Stimulated activated CD8-positive, alpha-beta memory T cell treated with anti-CD3 and anti-CD28 coated beads, Interleukin-4, amount 100 ng/mL, for 48 hours (primary cell): ENCODE results near the gene TPSG1.
"Not testable (repeated sequence)": the region's sequence is repeated elsewhere in the genome, so short reads cannot be mapped to it uniquely, and the experiment has no call there.

ENCODE experiments used
- DNase-seq: peaks from one replicate; pipeline ENCODE4 v3.0.0-alpha.2; 2020

TPSG1 gene

DNA sequence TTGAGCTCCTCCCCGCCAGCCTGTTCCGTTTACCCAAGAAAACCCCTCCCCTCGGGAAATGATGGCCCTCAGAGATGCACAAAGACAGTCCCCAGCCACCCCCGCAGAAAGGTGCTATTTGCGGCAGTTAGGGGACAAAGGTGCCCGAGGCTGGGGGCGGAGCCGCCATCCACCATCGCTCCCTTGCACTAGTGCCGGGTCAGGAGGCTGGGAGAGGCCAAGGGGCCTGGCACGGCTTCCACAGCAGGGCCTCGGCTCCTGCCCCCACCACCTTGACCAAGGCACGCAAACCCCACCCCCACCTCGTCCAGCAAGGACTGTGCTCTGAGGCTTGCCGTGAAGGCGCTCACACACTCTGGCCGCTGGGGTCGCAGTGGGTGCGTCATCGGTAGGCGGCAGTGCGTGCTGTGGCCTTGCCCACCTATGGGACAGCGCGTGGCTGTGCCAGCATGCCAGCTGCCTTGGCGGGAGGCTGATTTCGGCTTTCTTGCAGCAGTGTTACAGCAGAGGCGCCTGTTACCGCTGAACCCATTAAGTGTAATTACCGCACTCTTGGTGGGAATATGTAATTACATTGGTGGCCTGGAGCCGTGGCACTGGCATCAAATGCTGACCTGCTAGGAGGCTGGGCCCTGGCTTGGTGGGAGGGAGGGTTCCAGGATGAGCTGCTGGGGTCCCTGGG, 31.8 kb downstream of the TPSG1 start:
- DNase-seq = no peak

DNA sequence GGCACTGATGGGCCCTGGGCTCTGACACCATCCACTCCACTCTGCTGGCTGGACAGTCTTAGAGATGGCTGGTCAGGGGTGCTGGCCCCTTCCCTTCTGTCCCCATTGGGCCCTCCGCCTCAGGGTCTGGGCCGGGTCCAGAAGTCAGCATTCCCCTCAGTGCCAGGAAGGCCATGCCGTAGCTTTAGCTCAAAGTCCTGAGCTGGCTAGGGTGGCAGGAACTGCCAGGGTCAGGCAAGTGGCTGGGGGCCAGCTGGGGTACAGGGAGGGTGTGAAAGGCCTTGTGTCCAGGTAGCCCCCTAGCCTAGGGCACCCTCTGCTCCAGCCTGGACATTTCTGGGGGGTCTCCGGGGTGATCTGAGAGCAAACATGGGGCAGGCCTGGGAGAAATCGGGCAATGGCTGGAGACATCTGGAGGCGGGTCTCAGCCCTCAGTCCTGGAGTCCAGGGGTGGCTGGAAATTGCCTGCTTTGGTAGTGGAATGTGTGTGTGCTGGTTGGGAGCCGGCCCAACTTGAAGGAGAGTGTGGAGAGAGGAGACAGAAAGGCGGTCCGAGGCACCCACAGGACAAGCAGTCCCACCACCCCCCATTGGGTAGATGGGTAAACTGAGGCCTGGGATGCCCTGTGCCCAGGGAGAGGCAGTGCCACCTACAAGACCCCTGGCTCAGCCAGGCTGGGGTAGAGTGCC, 32.5 kb downstream of the TPSG1 start:
- no peak for DNase-seq

DNA sequence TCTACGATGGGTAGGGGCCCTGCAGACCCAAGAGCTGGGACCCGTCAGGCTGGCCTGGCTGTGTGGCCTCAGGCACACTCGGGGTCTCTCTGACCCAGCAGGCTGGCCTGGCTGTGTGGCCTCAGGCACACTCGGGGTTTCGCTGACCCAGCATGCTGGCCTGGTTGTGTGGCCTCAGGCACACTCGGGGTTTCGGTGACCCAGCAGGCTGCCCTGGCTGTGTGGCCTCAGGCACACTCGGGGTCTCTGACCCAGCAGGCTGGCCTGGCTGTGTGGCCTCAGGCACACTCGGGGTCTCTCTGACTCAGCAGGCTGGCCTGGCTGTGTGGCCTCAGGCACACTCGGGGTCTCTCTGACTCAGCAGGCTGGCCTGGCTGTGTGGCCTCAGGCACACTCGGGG, 34.3 kb downstream of the TPSG1 start:
- DNase-seq = not testable (repeated sequence)

DNA sequence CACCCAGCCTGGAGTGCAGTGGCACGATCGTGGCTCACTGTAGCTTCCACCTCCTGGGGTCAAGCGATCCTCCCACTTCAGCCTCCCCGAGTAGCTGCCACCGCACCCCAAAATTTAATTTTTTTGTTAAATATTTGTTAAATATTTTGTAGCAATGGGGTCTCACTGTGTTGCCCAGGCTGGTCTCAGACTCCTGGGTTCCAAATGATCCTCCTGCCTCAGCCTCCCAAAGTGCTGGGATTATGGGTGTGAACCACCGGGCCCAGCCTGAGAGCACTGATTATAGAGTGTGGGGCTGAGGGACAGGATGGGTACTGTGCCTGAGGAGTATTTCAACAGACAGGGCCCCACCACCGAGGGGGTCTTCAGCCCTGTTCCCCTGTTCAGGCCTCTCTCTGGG, 35.6 kb downstream of the TPSG1 start:
- no peak for DNase-seq

DNA sequence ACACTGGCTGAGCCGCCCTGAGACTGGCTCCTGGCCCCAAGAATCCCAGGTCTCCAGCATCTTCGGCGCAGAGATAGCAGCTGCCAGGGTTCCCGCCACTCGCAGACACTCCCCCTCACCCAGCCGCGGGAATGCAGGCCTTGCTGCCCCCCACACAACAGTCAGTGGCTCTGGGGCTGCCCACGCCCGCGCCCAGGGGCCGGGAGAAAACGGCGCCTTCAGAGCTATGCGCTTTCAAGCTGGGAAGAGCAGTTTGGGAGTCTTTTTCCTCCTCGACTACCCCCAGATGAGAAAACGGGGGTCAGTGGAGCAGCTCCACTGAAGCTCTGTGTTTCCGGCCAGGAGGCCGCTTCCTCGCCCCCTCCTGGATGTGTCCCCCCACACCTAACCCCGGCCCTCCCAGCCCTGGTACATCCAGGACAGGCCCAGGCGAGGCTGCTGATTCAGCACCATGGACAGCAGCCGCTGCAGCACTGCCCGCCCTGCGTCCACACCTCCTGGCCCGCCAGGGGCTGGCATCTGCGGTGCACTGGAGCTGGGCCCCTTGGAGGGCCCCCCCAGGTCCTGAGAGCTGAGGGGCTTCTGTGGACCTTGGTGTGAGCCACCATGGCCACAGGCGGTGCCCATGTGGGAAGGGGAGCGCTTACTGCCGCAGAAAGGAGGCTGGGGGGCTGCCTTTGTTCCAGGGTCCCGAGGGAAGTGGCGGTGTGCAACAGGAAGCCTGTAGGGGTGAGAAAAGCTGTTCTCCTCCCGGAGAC, 36.5 kb downstream of the TPSG1 start:
- DNase-seq = peak; percentile 63

DNA sequence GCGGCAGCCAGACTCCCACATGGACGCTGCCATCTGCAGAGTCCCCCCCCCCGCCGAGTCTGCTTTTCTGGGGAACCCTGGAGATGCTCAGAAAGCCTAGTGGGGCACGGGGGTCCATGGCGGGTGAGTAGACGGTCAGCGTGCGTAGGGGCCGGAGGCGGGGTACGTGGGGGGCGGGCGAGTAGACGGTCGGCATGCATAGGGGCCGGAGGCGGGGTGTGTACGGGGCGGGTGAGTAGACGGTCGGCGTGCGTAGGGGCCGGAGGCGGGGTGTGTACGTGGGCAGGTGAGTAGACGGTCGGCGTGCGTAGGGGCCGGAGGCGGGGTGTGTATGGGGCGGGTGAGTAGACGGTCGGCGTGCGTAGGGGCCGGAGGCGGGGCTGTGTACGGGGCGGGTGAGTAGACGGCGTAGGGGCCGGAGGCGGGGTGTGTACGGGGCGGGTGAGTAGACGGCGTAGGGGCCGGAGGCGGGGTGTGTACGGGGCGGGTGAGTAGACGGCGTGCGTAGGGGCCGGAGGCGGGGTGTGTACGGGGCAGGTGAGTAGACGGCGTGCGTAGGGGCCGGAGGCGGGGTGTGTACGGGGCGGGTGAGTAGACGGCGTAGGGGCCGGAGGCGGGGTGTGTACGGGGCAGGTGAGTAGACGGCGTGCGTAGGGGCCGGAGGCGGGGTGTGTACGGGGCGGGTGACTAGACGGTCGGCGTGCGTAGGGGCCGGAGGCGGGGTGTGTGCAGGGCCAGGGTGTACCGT, 39.4 kb downstream of the TPSG1 start:
- not testable (repeated sequence) for DNase-seq

DNA sequence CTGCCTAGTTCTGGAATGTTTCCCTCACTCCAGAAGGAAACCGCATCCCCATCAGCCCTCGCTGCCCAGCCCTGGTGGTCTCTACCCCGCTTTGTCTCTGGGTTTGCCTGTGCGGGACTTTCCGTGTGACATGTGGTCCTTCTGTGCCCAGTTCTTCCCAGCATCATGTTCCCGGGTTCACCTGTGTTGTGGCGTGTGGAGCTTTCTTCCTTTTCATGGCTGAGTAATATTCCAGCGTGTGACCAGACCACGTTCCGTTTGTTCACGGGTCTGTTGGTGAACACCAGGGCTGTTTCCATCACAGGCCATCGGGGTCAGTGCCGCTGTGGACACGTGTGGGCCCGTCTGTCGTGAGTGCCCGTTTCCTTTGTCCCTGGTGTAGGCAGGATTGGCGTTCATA, 40.1 kb downstream of the TPSG1 start:
- no peak for DNase-seq

DNA sequence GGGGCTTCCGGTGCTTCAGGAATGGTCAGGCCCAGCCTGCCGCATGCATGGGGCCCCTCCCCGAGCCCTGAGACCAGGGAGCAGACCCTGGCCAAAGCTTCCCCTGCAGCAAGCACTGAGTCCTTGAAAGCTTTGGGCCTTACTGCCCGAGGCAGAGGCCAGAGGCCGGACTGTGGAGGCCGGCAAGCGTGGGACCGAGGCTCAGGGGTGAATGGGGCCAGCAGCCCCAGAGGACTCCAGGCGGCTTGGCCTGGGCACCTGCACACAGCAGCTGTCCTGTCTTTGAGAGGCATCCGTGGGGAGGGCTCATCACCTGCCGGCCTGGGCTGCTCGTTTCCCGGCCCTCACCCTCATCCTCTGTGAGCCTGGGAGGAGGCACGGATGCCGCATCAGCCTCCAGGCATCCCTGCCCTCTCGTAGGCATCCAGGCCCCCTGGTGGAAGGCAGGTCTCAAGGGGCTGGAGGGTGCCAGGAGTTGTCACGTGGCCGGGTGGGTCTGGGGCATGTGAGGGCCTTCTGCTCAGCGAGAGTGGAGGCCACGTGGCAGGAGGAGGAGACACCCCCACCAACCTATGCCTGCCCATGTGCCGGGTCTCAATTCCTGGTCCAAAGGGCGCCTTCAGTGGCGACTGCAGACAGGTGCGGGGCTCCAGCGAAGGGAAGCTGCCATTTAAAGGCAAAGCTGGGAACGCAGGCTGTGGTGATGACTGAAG, 40.8 kb downstream of the TPSG1 start:
- no peak for DNase-seq

DNA sequence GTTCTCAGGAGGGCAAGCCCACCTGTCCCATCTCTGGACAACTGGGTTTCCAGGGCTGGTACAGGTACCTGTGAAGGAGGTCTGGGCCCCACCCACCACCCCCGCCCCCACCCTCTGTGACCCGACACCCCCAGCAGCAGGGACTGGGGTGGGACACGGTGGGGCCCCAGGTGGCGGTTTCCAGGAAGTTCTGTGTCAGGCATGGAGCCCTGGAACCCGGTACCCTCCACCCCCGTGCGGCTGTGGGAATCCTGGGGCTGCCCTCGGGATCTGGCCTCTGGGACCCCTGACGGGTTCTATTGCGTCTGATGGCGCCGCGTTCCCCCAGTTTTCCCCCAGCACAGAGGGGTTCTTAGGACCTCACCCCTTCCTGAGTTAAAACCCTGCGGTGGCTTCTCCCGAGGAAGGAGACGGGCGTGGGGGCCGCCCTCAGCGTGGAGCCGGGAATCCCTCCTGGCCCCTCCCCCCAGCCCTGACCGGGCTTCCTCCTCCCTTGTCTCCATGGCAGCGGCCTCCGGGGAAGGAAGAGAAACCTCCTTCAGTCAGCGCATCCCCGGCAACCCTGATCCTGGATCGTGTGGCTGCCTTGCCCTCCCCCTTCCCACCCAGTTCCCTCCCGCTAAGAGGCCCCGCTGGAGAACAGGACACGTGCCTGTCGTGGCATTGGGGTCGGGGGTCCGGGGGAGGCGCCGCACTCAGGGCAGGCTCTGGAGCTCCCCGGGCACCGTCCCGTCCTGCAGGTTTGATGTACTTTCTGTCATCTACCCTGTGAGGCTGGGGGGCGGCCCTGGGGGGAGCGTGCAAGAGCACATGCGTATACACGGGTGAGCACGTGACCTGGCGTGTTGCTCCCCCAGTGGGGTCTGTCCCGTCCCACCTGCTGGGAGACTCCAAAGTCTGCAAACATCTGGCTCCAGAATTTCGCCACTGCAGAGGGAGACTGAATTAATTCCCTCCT, 41.8 kb downstream of the TPSG1 start:
- DNase-seq = no peak

DNA sequence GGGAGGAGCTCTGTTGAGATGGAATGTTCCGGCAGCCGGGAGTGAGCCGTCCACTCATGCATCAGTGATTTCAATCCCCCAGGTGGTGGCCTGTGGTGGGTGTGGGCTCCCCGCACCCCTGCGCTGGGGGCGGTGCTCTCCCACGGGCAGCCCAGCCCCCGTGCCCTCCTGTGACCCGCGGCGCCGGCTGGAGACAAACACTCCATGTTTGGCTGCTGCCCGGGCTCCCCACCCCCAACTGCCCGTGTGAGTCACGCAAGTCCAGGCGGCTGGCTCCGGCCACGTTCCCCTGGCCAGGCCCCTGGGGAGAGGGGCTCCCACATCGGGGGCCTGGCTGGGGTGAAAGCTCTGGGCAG, 42.8 kb downstream of the TPSG1 start:
- no peak for DNase-seq

DNA sequence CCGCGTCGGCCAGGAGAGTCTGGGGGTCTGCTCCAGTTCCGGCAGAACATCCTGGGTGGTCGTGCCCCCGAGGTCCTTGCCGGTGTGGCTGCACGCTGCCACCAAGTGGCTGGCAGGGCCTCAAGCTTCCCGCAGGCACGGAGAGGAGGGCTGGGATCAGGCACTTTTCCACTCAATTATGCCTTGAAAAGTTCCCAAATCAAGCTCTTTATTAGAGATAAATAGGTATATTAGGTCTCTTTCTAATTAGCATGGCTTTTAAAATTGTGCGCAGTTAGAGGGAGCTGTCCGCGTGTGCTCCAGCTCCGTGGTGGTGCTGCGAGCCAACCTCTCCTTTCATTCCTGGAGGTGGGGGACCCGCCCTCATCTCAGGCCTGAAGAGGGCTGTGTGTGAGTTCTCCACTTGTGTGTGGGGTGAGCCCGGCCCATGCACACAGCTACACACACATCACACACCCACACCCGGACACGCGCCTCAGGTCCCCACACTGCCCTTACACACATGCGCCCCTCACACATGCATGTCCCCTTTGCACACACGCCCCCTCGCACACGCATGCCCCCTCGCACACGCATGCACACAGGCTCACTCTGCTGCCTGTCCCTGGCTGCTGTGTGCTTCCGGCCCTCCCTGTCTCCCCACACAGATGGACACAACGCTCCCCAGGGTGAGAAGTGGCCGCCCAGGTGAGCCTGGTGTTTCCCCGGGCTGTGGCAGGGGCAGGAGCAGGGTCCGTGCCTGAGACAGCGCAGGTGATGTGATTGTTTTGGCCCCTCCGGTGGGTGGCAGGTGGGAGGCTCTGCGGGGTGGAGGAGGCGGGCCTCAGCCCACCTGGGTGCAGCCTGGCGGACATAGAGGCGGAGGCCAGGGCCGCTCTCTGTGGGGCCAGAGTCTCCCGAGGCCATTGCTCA, 43.4 kb downstream of the TPSG1 start:
- DNase-seq = no peak

DNA sequence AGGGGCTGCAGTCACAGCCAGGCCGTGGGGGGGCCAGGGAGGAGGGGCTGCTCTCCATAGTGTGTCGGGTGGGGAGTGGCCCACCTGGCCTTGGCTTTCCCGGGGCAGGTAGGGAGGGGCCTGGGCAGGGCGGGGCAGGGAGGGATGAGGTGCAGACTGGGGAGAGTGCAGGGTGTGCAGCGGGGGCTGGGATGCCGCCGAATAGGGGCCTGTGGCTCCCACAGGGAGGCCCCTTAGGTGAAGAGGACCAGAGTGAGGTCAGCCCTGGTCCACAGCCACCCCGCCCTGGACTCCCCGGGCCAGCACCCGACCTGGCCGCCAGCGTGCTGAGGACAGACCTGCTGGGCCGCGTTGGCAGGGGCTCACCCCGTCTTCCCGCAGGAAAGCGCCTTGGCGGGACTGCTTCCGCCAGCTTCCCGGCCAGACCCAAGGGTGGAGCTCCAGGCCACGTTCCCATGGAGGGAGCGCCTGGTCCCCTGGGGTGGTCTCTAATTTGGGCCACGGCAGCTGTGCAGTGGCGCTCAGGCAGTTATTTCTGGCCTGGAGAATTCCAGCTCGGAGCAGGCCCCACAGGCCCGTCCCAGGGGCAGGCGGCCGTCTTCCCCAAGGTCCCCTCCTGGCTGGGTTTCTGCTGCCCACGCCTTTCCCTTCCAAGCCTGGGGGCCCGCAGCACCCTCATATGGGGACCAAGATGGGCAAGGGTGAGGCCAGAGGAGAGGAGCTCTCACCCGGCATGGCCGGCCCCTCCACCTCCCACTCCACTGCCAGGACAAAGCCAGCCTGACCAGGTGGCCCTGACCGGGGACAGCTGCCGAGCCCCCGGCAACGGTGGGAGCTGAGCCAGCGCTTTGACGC, 44.3 kb downstream of the TPSG1 start:
- DNase-seq = no peak

DNA sequence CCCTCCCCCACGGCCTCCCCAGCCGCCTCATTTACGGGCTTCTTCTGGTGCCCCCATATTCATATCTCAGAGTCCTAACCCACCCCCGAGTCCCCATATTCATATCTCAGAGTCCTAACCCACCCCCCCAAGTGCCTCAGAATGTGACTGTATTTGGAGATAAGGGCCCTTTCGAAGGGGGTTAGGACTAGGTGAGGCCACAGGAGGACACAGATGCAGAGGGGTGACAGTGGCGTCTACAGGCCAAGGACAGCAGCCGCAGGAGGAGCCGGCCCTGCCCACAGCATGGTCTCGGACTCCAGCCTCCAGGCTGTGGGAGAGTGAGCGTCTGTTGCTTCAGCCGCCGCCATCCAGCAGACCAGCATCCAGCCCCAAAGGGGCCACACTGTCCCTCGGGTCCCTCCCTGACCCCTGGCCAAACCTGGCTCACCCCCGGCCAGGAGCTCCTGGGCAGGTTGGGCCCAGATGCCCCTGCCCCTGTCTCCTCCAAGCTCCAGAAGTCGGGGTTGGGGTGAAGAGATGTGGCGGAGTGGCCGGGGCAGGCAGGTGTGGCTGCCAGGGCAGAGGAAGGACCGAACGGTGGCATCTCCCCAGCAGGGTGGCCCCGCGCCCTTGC, 46.7 kb downstream of the TPSG1 start:
- DNase-seq = no peak

DNA sequence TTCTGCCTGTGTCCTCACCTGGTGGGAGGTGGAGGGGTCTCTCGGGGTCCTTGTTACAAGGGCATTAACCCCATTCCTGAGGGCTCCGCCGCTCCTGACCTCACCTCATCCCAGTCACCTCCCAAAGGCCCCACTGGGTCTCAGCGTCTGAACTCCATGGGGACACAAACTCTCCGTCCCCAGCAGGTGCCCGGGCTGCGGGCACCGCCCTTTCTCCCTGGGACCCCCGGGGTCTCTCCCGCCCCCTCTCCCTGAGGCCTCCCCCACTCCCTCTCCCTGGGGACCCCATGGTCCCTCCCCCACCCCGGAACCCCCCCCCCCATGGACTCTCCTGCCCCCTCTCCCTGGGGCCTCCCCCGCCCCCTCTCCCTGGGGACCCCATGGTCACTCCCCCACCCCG, 47.3 kb downstream of the TPSG1 start:
- DNase-seq = no peak

DNA sequence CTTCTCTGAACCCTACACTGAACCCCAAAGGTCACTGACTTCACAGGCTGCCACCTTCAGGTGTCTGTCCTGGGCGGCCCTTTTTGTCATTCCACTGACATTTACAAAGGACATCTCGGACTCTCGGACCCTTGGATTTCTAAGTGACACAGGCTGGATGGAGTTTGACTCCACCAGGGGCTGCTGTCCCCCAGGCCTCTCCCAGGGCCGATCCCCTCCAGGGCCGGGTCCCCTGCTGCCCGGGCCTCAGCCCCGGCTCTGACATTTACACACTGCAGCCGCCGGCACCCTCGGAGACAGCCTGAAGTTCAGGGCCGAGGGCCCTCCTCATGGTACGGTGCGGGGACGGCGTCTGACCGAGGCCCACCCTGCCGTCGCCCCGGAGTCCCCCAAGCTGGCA, 48.0 kb downstream of the TPSG1 start:
- DNase-seq = no peak

DNA sequence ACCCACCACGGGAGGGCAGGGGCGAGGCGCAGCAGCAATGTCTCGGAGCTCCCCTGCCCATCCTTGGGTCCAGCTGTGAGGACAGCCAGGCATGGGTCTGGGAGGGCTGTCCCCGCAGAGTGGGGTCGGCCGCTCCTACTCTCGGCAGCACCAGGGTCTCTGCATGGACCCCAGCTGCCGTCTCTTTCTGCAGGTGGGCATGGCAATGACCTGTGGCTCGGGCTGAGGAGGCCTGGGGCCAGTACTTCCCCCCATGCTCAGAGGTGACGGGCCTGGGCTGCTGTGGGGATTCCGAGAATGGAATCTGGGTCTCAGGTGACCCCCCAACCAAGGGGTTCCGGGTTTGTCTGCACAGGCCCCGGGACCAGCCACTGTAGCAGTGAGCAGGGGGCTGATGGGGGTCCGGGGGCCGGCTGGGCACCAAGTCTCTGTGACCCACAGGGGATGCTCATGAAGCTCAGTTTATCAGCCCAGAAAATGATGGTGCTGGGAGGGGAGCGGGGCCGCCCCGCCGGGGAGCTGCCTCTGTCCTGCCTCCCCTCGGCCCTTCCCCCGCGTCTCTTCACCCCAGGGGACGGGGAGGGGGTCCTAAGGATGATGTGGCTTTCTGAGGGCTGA, 48.7 kb downstream of the TPSG1 start:
- no peak for DNase-seq

DNA sequence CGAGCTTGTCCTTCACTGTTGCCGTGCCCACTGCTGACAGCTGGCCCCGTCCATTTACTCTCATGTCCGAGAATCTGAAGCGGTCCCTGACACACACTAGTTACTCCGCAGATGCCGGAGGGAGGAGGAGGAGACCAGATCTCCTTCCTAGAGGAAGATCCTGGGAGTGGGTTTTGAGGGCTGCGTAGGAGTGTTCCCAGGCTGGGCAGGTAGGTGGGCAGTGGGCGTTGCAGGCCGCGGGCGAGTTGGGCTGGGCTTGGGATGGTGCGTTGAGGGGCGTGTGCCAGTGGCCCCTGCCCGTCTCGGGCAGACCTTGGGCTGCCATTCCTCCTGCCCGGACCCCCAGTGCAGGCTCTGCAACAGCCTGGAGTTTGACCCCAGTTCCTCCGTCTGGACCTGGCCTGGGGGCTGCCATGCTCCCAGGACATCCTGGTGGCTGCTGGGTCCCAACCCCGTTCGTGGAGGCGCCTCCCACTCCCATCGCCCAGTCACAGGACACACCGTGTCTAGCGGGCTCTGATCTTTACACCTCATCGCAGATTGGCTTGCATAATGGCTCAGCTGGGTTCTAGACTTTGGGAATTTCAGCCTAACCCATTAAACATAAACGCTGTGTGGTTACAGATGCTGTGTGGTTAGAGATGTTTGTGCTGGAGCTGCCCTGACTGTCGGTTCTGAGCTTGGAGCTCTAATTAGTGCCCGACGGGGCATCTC, 49.3 kb downstream of the TPSG1 start:
- no peak for DNase-seq
